Progenitor cell of endocrine pancreas (in vitro differentiated cells): ENCODE data around the gene FCN3. TPM values are rescaled to one million over a fixed set of nuclear protein-coding genes. Genes with fewer than 3 reads are reported as not detected.

Experiments used
- DNase-seq: peaks from one replicate; pipeline ENCODE4 v3.0.0; 2021; ENCODE audit warnings: low spot score; ENCODE audit not compliant: unreplicated experiment
- H3K27ac Mint-ChIP-seq: 2 replicates; pipeline ENCODE4 v1.8.0; 2021; ENCODE audit warnings: mild to moderate bottlenecking, moderate library complexity, mixed read lengths
- H3K27me3 Mint-ChIP-seq: 2 replicates; pipeline ENCODE4 v1.8.0; 2021; ENCODE audit warnings: mixed read lengths
- H3K36me3 Mint-ChIP-seq: 2 replicates; pipeline ENCODE4 v1.8.0; 2022; ENCODE audit warnings: mixed read lengths; ENCODE audit not compliant: insufficient read depth
- H3K4me1 Mint-ChIP-seq: 2 replicates; pipeline ENCODE4 v1.8.0; 2021; ENCODE audit warnings: low read depth, mixed read lengths
- H3K4me3 Mint-ChIP-seq: 2 replicates; pipeline ENCODE4 v1.8.0; 2021; ENCODE audit warnings: low read depth, mild to moderate bottlenecking, moderate library complexity, mixed read lengths
- H3K9me3 Mint-ChIP-seq: 2 replicates; pipeline ENCODE4 v1.8.0; 2021; ENCODE audit warnings: low read depth, mixed read lengths
- total RNA-seq: library from RNA; stranded (reverse); gene quantifications from 2 replicates; pipeline ENCODE4 v1.2.1, GENCODE V29; 2021
- TF ChIP-seq, protein P1 (sequence below): fragments of 200-600 bp; sonication (generic); IDR thresholded peaks from one replicate; pipeline ENCODE4 v1.5.0; 2021; ENCODE audit warnings: antibody characterized with exemption, mild to moderate bottlenecking; ENCODE audit not compliant: unreplicated experiment

FCN3 gene
- total RNA-seq, 1 donor from 2014 or later = not detected

- peak; percentile 46 for DNase-seq
- Mint-ChIP-seq H3K4me3 (peak within 1 kb of the TSS; percentile 69), H3K27me3 (peaks cover 52% of the 10 kb centered on the region), H3K4me1 (peaks cover 4% of the 10 kb centered on the region), H3K27ac (peak within 1 kb of the TSS; percentile 86), H3K9me3 (no peaks in the 10 kb centered on the region), H3K36me3 (no peaks in the 10 kb centered on the region)
- TF ChIP-seq, protein P1, sequence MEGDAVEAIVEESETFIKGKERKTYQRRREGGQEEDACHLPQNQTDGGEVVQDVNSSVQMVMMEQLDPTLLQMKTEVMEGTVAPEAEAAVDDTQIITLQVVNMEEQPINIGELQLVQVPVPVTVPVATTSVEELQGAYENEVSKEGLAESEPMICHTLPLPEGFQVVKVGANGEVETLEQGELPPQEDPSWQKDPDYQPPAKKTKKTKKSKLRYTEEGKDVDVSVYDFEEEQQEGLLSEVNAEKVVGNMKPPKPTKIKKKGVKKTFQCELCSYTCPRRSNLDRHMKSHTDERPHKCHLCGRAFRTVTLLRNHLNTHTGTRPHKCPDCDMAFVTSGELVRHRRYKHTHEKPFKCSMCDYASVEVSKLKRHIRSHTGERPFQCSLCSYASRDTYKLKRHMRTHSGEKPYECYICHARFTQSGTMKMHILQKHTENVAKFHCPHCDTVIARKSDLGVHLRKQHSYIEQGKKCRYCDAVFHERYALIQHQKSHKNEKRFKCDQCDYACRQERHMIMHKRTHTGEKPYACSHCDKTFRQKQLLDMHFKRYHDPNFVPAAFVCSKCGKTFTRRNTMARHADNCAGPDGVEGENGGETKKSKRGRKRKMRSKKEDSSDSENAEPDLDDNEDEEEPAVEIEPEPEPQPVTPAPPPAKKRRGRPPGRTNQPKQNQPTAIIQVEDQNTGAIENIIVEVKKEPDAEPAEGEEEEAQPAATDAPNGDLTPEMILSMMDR = peak; percentile 42
These were observed 8.0 kb downstream of the FCN3 start, which contains the start of gene MAP3K6 for GRCh38 chr1:27366411-27367159. TSS of gene MAP3K6 (minus strand) at chr1:27366961. CDS start at chr1:27366597, 364 bp downstream.

DNA sequence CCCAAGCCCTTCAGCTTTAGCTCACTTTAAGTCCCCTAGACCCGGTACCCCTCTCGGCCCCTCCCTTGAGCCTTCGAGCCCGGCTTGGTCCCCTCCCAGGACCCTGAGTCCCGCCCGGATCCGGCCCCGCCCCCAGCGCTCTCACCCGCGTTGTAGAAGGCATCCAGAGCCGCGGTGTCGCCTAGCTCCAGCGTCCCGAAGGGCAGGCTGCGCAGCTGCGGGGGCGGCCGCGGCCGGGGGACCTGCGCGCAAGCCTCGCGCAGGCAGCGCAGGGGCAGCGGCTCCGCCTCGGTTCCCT is 8.6 kb downstream of the FCN3 start:
- DNase-seq = peak; percentile 55
- TF ChIP-seq, protein P1 = no peak
- H3K36me3 Mint-ChIP-seq = no peaks in the 10 kb centered on the region

GRCh38 chr1:27365372-27366112 is 9.1 kb downstream of the FCN3 start:
- DNase-seq = peak; percentile 60
- H3K4me3 Mint-ChIP-seq = peak overlapping the region; percentile 69
- H3K36me3 Mint-ChIP-seq = no peaks in the 10 kb centered on the region
- peaks cover 4% of the 10 kb centered on the region for H3K4me1 Mint-ChIP-seq
- H3K27me3 Mint-ChIP-seq = peaks cover 60% of the 10 kb centered on the region
- H3K27ac Mint-ChIP-seq = peak overlapping the region; percentile 86
- no peaks in the 10 kb centered on the region for H3K9me3 Mint-ChIP-seq
- TF ChIP-seq, protein P1 = no peak

More for the DNA sequence above, 8.6 kb downstream of the FCN3 start:
- H3K27ac Mint-ChIP-seq = peak overlapping the region; percentile 86
- peak overlapping the region; percentile 69 for H3K4me3 Mint-ChIP-seq
- peaks cover 4% of the 10 kb centered on the region for H3K4me1 Mint-ChIP-seq
- H3K9me3 Mint-ChIP-seq = no peaks in the 10 kb centered on the region
- peaks cover 57% of the 10 kb centered on the region for H3K27me3 Mint-ChIP-seq

DNA sequence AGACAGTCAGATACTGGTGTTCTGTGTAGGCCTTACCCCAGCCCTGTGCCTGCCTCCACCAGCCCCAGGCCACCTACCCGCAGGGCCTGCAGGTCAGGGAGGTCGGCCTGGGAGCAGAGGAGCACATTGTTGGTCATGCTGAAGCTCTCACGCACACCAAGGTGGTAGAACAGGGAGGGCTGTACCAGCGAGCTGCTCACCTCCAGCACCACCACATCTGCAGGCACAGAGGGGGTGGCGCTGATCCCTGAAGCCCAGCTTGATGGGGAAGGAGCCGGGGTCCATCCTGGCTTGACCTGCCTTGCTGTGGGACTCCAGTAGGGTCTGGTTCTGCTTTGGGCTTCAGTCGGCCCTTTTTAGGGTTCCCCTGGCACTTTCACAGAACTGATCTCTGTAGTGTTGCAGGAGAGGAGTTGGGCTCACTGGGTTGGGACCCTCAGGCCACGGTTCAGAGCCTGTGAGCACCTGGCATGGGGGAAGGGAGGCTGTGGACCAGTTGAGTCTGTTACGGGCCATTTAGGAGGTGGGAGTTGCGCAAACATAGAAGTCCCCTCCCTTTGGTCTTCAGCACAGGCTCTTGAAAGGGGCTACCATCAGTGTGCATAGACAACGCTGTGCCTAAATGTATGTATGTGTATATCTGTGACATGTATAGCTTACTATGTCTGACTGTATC is 9.8 kb downstream of the FCN3 start:
- no peak overlapping the region for H3K27ac Mint-ChIP-seq
- H3K27me3 Mint-ChIP-seq = peaks cover 64% of the 10 kb centered on the region
- TF ChIP-seq, protein P1 = no peak
- H3K4me3 Mint-ChIP-seq = no peak overlapping the region
- no peaks in the 10 kb centered on the region for H3K36me3 Mint-ChIP-seq
- H3K9me3 Mint-ChIP-seq = no peaks in the 10 kb centered on the region
- DNase-seq = no peak
- H3K4me1 Mint-ChIP-seq = peaks cover 6% of the 10 kb centered on the region
